GM12878 (cell line): Measurements from ENCODE around the gene GNG10. TPM values are rescaled to one million over a fixed set of nuclear protein-coding genes. Genes with fewer than 3 reads are reported as not detected.

Experiments
- ATAC-seq: fragments of 200-7000 bp; cut with Tn5 transposase; 3 replicates; pipeline ENCODE4 v1.9.1; 2020; ENCODE audit warnings: mild to moderate bottlenecking, moderate library complexity
- BruUV-seq: library from RNA; stranded (reverse); fragments of 400-500 nt; replicated peaks from 2 replicates; lab custom pipeline; 2021; lab: Mats Ljungman, UMichigan
- CTCF ChIA-PET: fragments of 300-600 bp; sonication (Branson Sonifier 250); formaldehyde crosslinking; extraction: SDS; loops from one replicate; lab custom pipeline; 2021; ENCODE audit warnings: inconsistent platforms; lab: Yijun Ruan, JAX
- POLR2A ChIA-PET: fragments of 350-600 bp; formaldehyde crosslinking; extraction: SDS; loops from one replicate; lab custom pipeline; 2021; ENCODE audit warnings: inconsistent platforms; lab: Charles Lee
- RAD21 ChIA-PET: fragments of 300-600 bp; sonication (Branson Sonifier 250); formaldehyde crosslinking; loops from one replicate; lab custom pipeline; 2023; ENCODE audit warnings: antibody characterized with exemption; ENCODE audit not compliant: unreplicated experiment; lab: Charles Lee
- SMC1A ChIA-PET: fragments of 300-600 bp; sonication (Branson Sonifier 250); formaldehyde crosslinking; loops from one replicate; lab custom pipeline; 2023; ENCODE audit not compliant: unreplicated experiment, uncharacterized antibody; lab: Charles Lee
- DNase-seq: peaks from one replicate; pipeline ENCODE4 v3.0.0-alpha.2; 2011; ENCODE audit warnings: low read depth, low spot score
- FAIRE-seq: peaks from 3 replicates; lab custom pipeline; 2011; peaks lifted over from hg19 to GRCh38; lab: Jason Lieb, UNC
- H2AFZ ChIP-seq: 2 replicates; pipeline ENCODE4 v1.6.0; 2011; ENCODE audit warnings: low read depth, low read length, control low read depth; ENCODE audit not compliant: control insufficient read depth
- H3K27ac ChIP-seq: 2 replicates; pipeline ENCODE4 v1.5.1; 2011; ENCODE audit warnings: control low read depth; ENCODE audit not compliant: control insufficient read depth, insufficient read depth
- H3K27me3 ChIP-seq, 2 experiments: replicated peaks in 1 of 2; 2 replicates each; pipeline versions ENCODE4 v1.6.0 to v1.6.1; 2011; ENCODE audit warnings: low read length in 1 of 2; ENCODE audit not compliant: control insufficient read depth in 2 of 2, insufficient read depth in 2 of 2
- H3K36me3 ChIP-seq, 2 experiments: 2 replicates each; pipeline ENCODE4 v1.5.1; 2011; ENCODE audit warnings: low read length in 1 of 2; ENCODE audit not compliant: control insufficient read depth in 2 of 2, insufficient read depth in 2 of 2
- H3K4me1 ChIP-seq: 2 replicates; pipeline ENCODE4 v1.6.1; 2011; ENCODE audit warnings: mild to moderate bottlenecking, low read length, moderate library complexity, mixed read lengths; ENCODE audit not compliant: control insufficient read depth, insufficient read depth
- H3K4me2 ChIP-seq: 2 replicates; pipeline ENCODE4 v1.6.0; 2011; ENCODE audit warnings: control low read depth; ENCODE audit not compliant: control insufficient read depth, insufficient read depth
- H3K4me3 ChIP-seq: fragments of 200-600 bp; sonication (generic); 2 replicates; pipeline ENCODE4 v1.5.1; 2016
- H3K79me2 ChIP-seq: 2 replicates; pipeline ENCODE4 v1.6.0; 2011; ENCODE audit warnings: low read length; ENCODE audit not compliant: control insufficient read depth, insufficient read depth
- H3K9ac ChIP-seq: 2 replicates; pipeline ENCODE4 v1.8.0; 2011; ENCODE audit warnings: low read length, control low read depth, mixed read lengths; ENCODE audit not compliant: control insufficient read depth, insufficient read depth
- H3K9me3 ChIP-seq: replicated peaks from 3 replicates; pipeline ENCODE4 v1.5.1; 2011; ENCODE audit warnings: mild to moderate bottlenecking, low read length; ENCODE audit not compliant: control insufficient read depth, insufficient read depth
- H4K20me1 ChIP-seq: 2 replicates; pipeline ENCODE4 v1.6.0; 2011; ENCODE audit not compliant: control insufficient read depth, insufficient read depth
- NFYA ChIP-seq: IDR thresholded peaks from 2 replicates; pipeline ENCODE4 v1.6.1; 2011; ENCODE audit warnings: low read depth, mild to moderate bottlenecking, low read length, improper control_type of control experiment, borderline replicate concordance
- TCF3 ChIP-seq: IDR thresholded peaks from 2 replicates; pipeline ENCODE4 v1.6.1; 2012; ENCODE audit warnings: low read depth, mild to moderate bottlenecking, low read length, borderline replicate concordance; ENCODE audit not compliant: insufficient read depth
- USF2 ChIP-seq: IDR thresholded peaks from 2 replicates; pipeline ENCODE4 v1.6.1; 2011; ENCODE audit warnings: low read depth, low read length, improper control_type of control experiment, borderline replicate concordance
- ZNF24 ChIP-seq: fragments of 450-650 bp; IDR thresholded peaks from 2 replicates; pipeline ENCODE4 v1.6.1; 2017; ENCODE audit warnings: antibody characterized with exemption, mild to moderate bottlenecking
- WGBS: methylation state at CpG from one replicate; pipeline ENCODE4 v1.1.6; 2016; ENCODE audit warnings: low lambda C conversion rate; ENCODE audit not compliant: insufficient replicate concordance, insufficient coverage; ENCODE audit errors: missing lambda C conversion rate; 5-methylcytosine and 5-hydroxymethylcytosine counted together
- in situ Hi-C: fragments of 300-500 bp; cut with MboI; formaldehyde crosslinking; loops from 9 replicates; pipeline ENCODE4 v1.14.3; 2018; ENCODE audit warnings: mixed read lengths
- intact Hi-C: fragments of 100-400 bp; cut with micrococcal nuclease; formaldehyde crosslinking; loops from one replicate; pipeline ENCODE4 v1.14.2; 2022; ENCODE audit not compliant: unreplicated experiment
- polyA plus RNA-seq, 11 experiments: library from polyadenylated mRNA; depleted of rRNA in 4 of 11; unstranded in 6 of 11; stranded (reverse) in 5 of 11; fragments of >200 nt; fragmentation: Nextera tagmentation in 4 of 11; fragmentation: Illumina TruSeq in 1 of 11; extraction: Ambion mirVana in 4 of 11; extraction: Trizol in 1 of 11; gene quantifications; 1 replicate in 1 of 11; 2 replicates in 10 of 11; pipeline versions ENCODE4 v1.2.1 to v1.2.3, GENCODE V29; 2011 to 2016; ENCODE audit warnings: inconsistent platforms in 2 of 11, missing spikeins in 2 of 11, low read depth in 1 of 11
- total RNA-seq, 4 experiments: library from RNA; depleted of rRNA in 3 of 4; stranded (reverse); fragments of >200 nt in 3 of 4; fragmentation: Illumina TruSeq in 1 of 4; extraction: Trizol in 1 of 4; gene quantifications; 2 replicates each; pipeline versions ENCODE4 v1.2.1 to v1.2.3, GENCODE V29; 2013 to 2021

The GNG10 gene
- total and polyA plus RNA-seq, 10 of the 15 experiments (the other 5 are each of a cell fraction or from before 2014, with no cell fraction given): 12.0 to 28.2 (median 22.7) TPM

GRCh38 chr9:111622626-111623025 lies 38.8 kb upstream of the GNG10 start (continued):
- TF ChIP-seq NFYA (no peak), TCF3 (no peak), USF2 (no peak)

DNA sequence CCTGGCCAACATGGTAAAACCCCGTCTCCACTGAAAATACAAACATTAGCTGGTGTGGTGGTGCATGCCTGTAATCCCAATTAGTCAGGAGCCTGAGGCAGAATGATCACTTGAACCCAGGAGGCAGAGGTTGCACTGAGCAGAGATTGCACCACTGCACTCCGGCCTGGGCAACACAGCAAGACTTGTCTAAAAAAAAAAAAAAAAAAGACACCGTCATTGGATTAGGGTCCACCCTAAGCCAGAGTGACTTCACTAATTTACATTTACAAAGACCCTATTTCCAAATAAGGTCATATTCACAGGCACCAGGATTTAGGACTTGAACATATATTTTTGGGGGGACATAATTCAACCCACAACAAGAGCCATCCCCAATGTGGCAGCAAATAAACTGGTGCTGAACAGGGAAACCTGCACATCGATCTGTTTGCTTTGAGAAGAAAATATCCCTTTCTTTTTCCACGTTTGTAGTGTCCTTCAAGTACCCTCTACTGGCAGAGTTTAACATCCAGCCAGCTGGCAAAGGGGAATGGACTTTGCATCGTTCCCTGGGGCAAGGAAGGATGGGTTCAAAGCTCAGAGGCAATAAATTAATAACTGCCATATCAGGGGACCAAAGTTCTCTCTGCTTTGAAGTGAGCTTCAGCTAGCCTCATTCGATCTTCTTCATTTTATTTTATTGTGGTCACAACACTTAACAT lies 34.0 kb upstream of the GNG10 start:
- Histone ChIP-seq H3K27ac (no peak overlapping the region), H4K20me1 (no peaks in the 10 kb centered on the region), H3K9me3 (no peaks in the 10 kb centered on the region), H3K4me1 (no peaks in the 10 kb centered on the region), H3K4me2 (no peak overlapping the region), H3K36me3 (no peaks in the 10 kb centered on the region), H3K79me2 (peaks cover 12% of the 10 kb centered on the region), H3K9ac (no peak overlapping the region), H3K27me3 (no peaks in the 10 kb centered on the region), H2AFZ (no peak overlapping the region), H3K4me3 (no peak overlapping the region)
- ChIA-PET SMC1A (no interaction called here), CTCF (no interaction called here), POLR2A (no interaction called here), RAD21 (interaction anchor here (0.9 kb wide), 1 partner anchor 448 kb away, joined by 3 read pairs; no protein-coding TSS in a partner anchor)
- in situ Hi-C loops: no loop called here
- FAIRE-seq (no peak), DNase-seq (no peak), ATAC-seq (no peak)
- no TSS peak for BruUV-seq
- TF ChIP-seq ZNF24: no peak
- intact Hi-C loops: no loop called here
- 60% methylated on average over 7 of the region's 7 CpGs for WGBS
